H9 (cell line): ENCODE results near the gene SLC13A4. TPM values are rescaled to one million over a fixed set of nuclear protein-coding genes. Genes with fewer than 3 reads are reported as not detected.

Experiments
- DNase-seq: peaks from one replicate; pipeline ENCODE4 v3.0.0-alpha.2; 2017
- H2AFZ ChIP-seq: one replicate; pipeline ENCODE4 v1.6.1; 2013; ENCODE audit warnings: mild to moderate bottlenecking, low read length, control low read depth, moderate library complexity
- H2AK5ac ChIP-seq: 2 replicates; pipeline ENCODE4 v1.6.1; 2013; ENCODE audit warnings: low read length, control low read depth, mixed read lengths; ENCODE audit not compliant: insufficient read length
- H2BK120ac ChIP-seq: one replicate; pipeline ENCODE4 v1.6.1; 2013; ENCODE audit warnings: low read depth, mild to moderate bottlenecking, low read length, control low read depth, inconsistent platforms; ENCODE audit not compliant: poor library complexity, severe bottlenecking
- H2BK12ac ChIP-seq: 2 replicates; pipeline ENCODE4 v1.6.1; 2013; ENCODE audit warnings: low read length, control low read depth, mixed read lengths, low read depth; ENCODE audit not compliant: insufficient read length
- H2BK15ac ChIP-seq: 2 replicates; pipeline ENCODE4 v1.6.1; 2013; ENCODE audit warnings: low read depth, low read length, control low read depth
- H2BK20ac ChIP-seq: one replicate; pipeline ENCODE4 v1.6.1; 2013; ENCODE audit warnings: low read depth, mild to moderate bottlenecking, low read length, control low read depth, inconsistent platforms; ENCODE audit not compliant: poor library complexity, severe bottlenecking
- H2BK5ac ChIP-seq: 2 replicates; pipeline ENCODE4 v1.6.1; 2013; ENCODE audit warnings: low read length, control low read depth, mixed read lengths; ENCODE audit not compliant: insufficient read length
- H3K14ac ChIP-seq: 2 replicates; pipeline ENCODE4 v1.6.1; 2013; ENCODE audit warnings: low read length, control low read depth; ENCODE audit not compliant: insufficient read depth
- H3K18ac ChIP-seq: 2 replicates; pipeline ENCODE4 v1.6.1; 2013; ENCODE audit warnings: low read depth, mild to moderate bottlenecking, mixed read lengths, low read length, control low read depth; ENCODE audit not compliant: insufficient read length
- H3K23ac ChIP-seq: 2 replicates; pipeline ENCODE4 v1.6.1; 2013; ENCODE audit warnings: low read length, control low read depth, mixed read lengths, low read depth; ENCODE audit not compliant: insufficient read length
- H3K23me2 ChIP-seq: 2 replicates; pipeline ENCODE4 v1.6.1; 2013; ENCODE audit warnings: low read depth, mild to moderate bottlenecking, mixed read lengths, low read length, control low read depth; ENCODE audit not compliant: insufficient read length, poor library complexity, severe bottlenecking
- H3K27ac ChIP-seq: 2 replicates; pipeline ENCODE4 v1.5.1; 2013; ENCODE audit warnings: low read length, control low read depth, mixed read lengths, low read depth; ENCODE audit not compliant: insufficient read length
- H3K27me3 ChIP-seq: 2 replicates; pipeline ENCODE4 v1.6.1; 2013; ENCODE audit warnings: low read length, control low read depth, inconsistent platforms; ENCODE audit not compliant: insufficient read depth
- H3K4ac ChIP-seq: 2 replicates; pipeline ENCODE4 v1.6.1; 2013; ENCODE audit warnings: low read depth, mild to moderate bottlenecking, control low read depth, inconsistent platforms, low read length, moderate library complexity
- H3K4me1 ChIP-seq: 2 replicates; pipeline ENCODE4 v1.6.1; 2013; ENCODE audit warnings: low read length, control low read depth, inconsistent platforms; ENCODE audit not compliant: insufficient read depth
- H3K4me2 ChIP-seq: 2 replicates; pipeline ENCODE4 v1.6.1; 2013; ENCODE audit warnings: low read length, control low read depth, mixed read lengths; ENCODE audit not compliant: insufficient read length, insufficient read depth
- H3K56ac ChIP-seq: 2 replicates; pipeline ENCODE4 v1.6.1; 2013; ENCODE audit warnings: low read depth, mild to moderate bottlenecking, mixed read lengths, low read length, control low read depth; ENCODE audit not compliant: insufficient read length
- H3K79me1 ChIP-seq: 2 replicates; pipeline ENCODE4 v1.6.1; 2013; ENCODE audit warnings: low read depth, mild to moderate bottlenecking, moderate library complexity, low read length, control low read depth, inconsistent platforms; ENCODE audit not compliant: insufficient read depth, poor library complexity, severe bottlenecking
- H3K79me2 ChIP-seq: 2 replicates; pipeline ENCODE4 v1.6.1; 2013; ENCODE audit warnings: low read length, control low read depth, inconsistent platforms; ENCODE audit not compliant: insufficient read depth
- H3K9ac ChIP-seq: 2 replicates; pipeline ENCODE4 v1.6.1; 2013; ENCODE audit warnings: low read length, control low read depth, mixed read lengths; ENCODE audit not compliant: insufficient read length; ENCODE audit errors: extremely low read depth
- H3K9me3 ChIP-seq: one replicate; pipeline ENCODE4 v1.6.1; 2013; ENCODE audit warnings: low read depth, low read length, inconsistent platforms; ENCODE audit not compliant: control insufficient read depth
- H3T11ph ChIP-seq: one replicate; pipeline ENCODE4 v1.6.1; 2013; ENCODE audit warnings: mild to moderate bottlenecking, low read length, control low read depth, inconsistent platforms
- H4K20me1 ChIP-seq: one replicate; pipeline ENCODE4 v1.6.1; 2013; ENCODE audit not compliant: control insufficient read depth, insufficient read length, insufficient read depth
- H4K5ac ChIP-seq: 2 replicates; pipeline ENCODE4 v1.6.1; 2013; ENCODE audit warnings: low read depth, mild to moderate bottlenecking, mixed read lengths, low read length, control low read depth; ENCODE audit not compliant: insufficient read length
- H4K8ac ChIP-seq: replicated peaks from 2 replicates; pipeline ENCODE4 v1.6.1; 2013; ENCODE audit warnings: low read length, control low read depth, mixed read lengths, low read depth; ENCODE audit not compliant: insufficient read length
- H4K91ac ChIP-seq: 2 replicates; pipeline ENCODE4 v1.6.1; 2013; ENCODE audit warnings: low read depth, mild to moderate bottlenecking, moderate library complexity, mixed read lengths, low read length, control low read depth; ENCODE audit not compliant: insufficient read length
- H3K27ac Mint-ChIP-seq, 3 experiments: 2 replicates in 2 of 3; 3 replicates in 1 of 3; pipeline ENCODE4 v1.8.0; 2020 to 2021; ENCODE audit warnings: mixed read lengths in 3 of 3, mild to moderate bottlenecking in 1 of 3, moderate library complexity in 1 of 3
- H3K27me3 Mint-ChIP-seq: 2 replicates; pipeline ENCODE4 v1.8.0; 2021; ENCODE audit warnings: low read depth, mild to moderate bottlenecking, moderate library complexity, mixed read lengths
- H3K36me3 Mint-ChIP-seq, 3 experiments: 2 replicates in 2 of 3; 3 replicates in 1 of 3; pipeline ENCODE4 v1.8.0; 2020 to 2021; ENCODE audit warnings: low read depth in 3 of 3, mixed read lengths in 3 of 3; ENCODE audit not compliant: insufficient read depth in 1 of 3
- H3K4me1 Mint-ChIP-seq, 2 experiments: 2 replicates each; pipeline ENCODE4 v1.8.0; 2020; ENCODE audit warnings: mixed read lengths in 2 of 2
- H3K4me3 Mint-ChIP-seq, 2 experiments: 2 replicates in 1 of 2; 3 replicates in 1 of 2; pipeline ENCODE4 v1.8.0; 2020 to 2021; ENCODE audit warnings: mild to moderate bottlenecking in 2 of 2, mixed read lengths in 2 of 2, moderate library complexity in 1 of 2
- H3K9me3 Mint-ChIP-seq, 2 experiments: 2 replicates in 1 of 2; 3 replicates in 1 of 2; pipeline ENCODE4 v1.8.0; 2020; ENCODE audit warnings: mild to moderate bottlenecking in 2 of 2, mixed read lengths in 2 of 2, moderate library complexity in 1 of 2
- CTCF ChIP-seq: fragments of 200-600 bp; sonication (generic); conservative IDR thresholded peaks from 3 replicates; pipeline ENCODE4 v1.8.0; 2021; ENCODE audit warnings: antibody characterized with exemption, mild to moderate bottlenecking
- WGBS: extraction: QIAGEN DNeasy Blood & Tissue Kit; methylation state at CpG from one replicate; pipeline ENCODE4 v1.1.7; 2013; ENCODE audit warnings: missing lambda C conversion rate, low lambda C conversion rate, mixed read lengths; ENCODE audit not compliant: insufficient read length; ENCODE audit errors: extremely low coverage; 5-methylcytosine and 5-hydroxymethylcytosine counted together
- total RNA-seq: library from RNA; stranded (reverse); gene quantifications from 2 replicates; pipeline ENCODE4 v1.2.1, GENCODE V29; 2021

The SLC13A4 gene
- total RNA-seq, 1 experiment from 2014 or later = 3.5 TPM

- no peaks in the 10 kb centered on the region for H4K20me1 ChIP-seq
- H2BK5ac ChIP-seq = no peak overlapping the region
- H2BK12ac ChIP-seq = no peak overlapping the region
- H3K23ac ChIP-seq = no peak overlapping the region
- H3K4me3 Mint-ChIP-seq = peak overlapping the region; percentile 93 to 99
- no peaks in the 10 kb centered on the region for H3K27me3 ChIP-seq
- no peak overlapping the region for H3K27ac ChIP-seq
- H2BK15ac ChIP-seq = no peak overlapping the region
- no peaks in the 10 kb centered on the region for H3K9me3 ChIP-seq
- H3T11ph ChIP-seq = no peak overlapping the region
- peaks cover 7% of the 10 kb centered on the region for H3K79me1 ChIP-seq
- peaks cover 14 to 21% of the 10 kb centered on the region in 2 experiments for H3K4me1 Mint-ChIP-seq
- H3K4ac ChIP-seq = no peak overlapping the region
- H2AFZ ChIP-seq = no peak overlapping the region
- TF ChIP-seq CTCF = no peak
- H2BK120ac ChIP-seq = no peak overlapping the region
- DNase-seq = no peak
- H3K36me3 Mint-ChIP-seq = peaks cover 16 to 26% (median 18%) of the 10 kb centered on the region in 3 experiments
- no peak overlapping the region for H3K9ac ChIP-seq
- no peak overlapping the region for H3K4me2 ChIP-seq
- H3K18ac ChIP-seq = no peak overlapping the region
- no peak overlapping the region for H2BK20ac ChIP-seq
- peaks cover 3% of the 10 kb centered on the region for H3K23me2 ChIP-seq
- H3K9me3 Mint-ChIP-seq = peaks cover 0 to 7% of the 10 kb centered on the region in 2 experiments; a peak in 2 of 5 replicates
- H3K56ac ChIP-seq = no peak overlapping the region
- WGBS = no CpG with 5 or more reads among the region's 3 CpGs
- H3K27me3 Mint-ChIP-seq = no peaks in the 10 kb centered on the region
- no peak overlapping the region for H4K5ac ChIP-seq
- peaks cover 7% of the 10 kb centered on the region; the same call in 1 of the 2 replicates for H3K79me2 ChIP-seq
- H3K4me1 ChIP-seq = no peaks in the 10 kb centered on the region
- no peak overlapping the region for H3K14ac ChIP-seq
- no peak overlapping the region for H4K8ac ChIP-seq
- no peak overlapping the region for H2AK5ac ChIP-seq
- H3K27ac Mint-ChIP-seq = no peak overlapping the region
- H4K91ac ChIP-seq = no peak overlapping the region
Observed at GRCh38 chr7:135664046-135664589, 63.9 kb downstream of the SLC13A4 start.
